Gastrocnemius medialis (tissue), 4 donors: ENCODE data around the gene IGF1R. TPM values are rescaled to one million over a fixed set of nuclear protein-coding genes. Genes with fewer than 3 reads are reported as not detected.
A peak's percentile ranks its signal among the peaks of the same experiment; 100 is the strongest.

Experiments used
- ATAC-seq, 2 donors: fragments of 150-250 bp; one replicate each; pipeline ENCODE4 v1.9.1; 2016
- DNase-seq, 2 donors: peaks; one replicate each; pipeline ENCODE4 v3.0.0-alpha.2; 2019
- H3K27ac ChIP-seq, 4 donors: fragments of 200-600 bp; sonication (generic); 1 replicate in 1 of 4; 2 replicates in 3 of 4; pipeline ENCODE4 v1.5.1; 2016 to 2018; ENCODE audit warnings: mild to moderate bottlenecking in 2 of 4, moderate library complexity in 1 of 4
- H3K27me3 ChIP-seq, 3 donors: fragments of 200-600 bp; sonication (generic) in 2 of 3; 1 replicate in 1 of 3; 2 replicates in 2 of 3; pipeline versions ENCODE4 v1.5.1 to v1.6.0; 2016 to 2019; ENCODE audit warnings: mild to moderate bottlenecking in 1 of 3, moderate library complexity in 1 of 3
- H3K36me3 ChIP-seq, 2 donors: fragments of 200-600 bp; sonication (generic) in 1 of 2; one replicate each; pipeline ENCODE4 v1.5.1; 2017 to 2018
- H3K4me1 ChIP-seq, 2 donors: fragments of 200-600 bp; sonication (generic) in 1 of 2; one replicate each; pipeline ENCODE4 v1.5.1; 2016 to 2017; ENCODE audit warnings: mild to moderate bottlenecking in 2 of 2
- H3K4me3 ChIP-seq, 4 donors: fragments of 200-600 bp; sonication (generic) in 3 of 4; 1 replicate in 1 of 4; 2 replicates in 3 of 4; pipeline ENCODE4 v1.5.1; 2016 to 2019; ENCODE audit warnings: mild to moderate bottlenecking in 2 of 4
- H3K9me3 ChIP-seq, 3 donors: fragments of 200-600 bp; sonication (generic) in 2 of 3; 1 replicate in 1 of 3; 2 replicates in 2 of 3; pipeline ENCODE4 v1.5.1; 2016 to 2019
- POLR2A ChIP-seq, 2 donors: fragments of 450-650 bp; IDR thresholded peaks; one replicate each; pipeline ENCODE4 v1.6.1; 2017; ENCODE audit warnings: antibody characterized with exemption in 2 of 2, mild to moderate bottlenecking in 2 of 2, moderate library complexity in 2 of 2
- in situ Hi-C, 4 donors: fragments of 200-750 bp; cut with MboI; loops; one replicate each; pipeline versions ENCODE4 v1.15.0 to v1.8.0; 2017; ENCODE audit warnings: low sequenced_read_pairs in 4 of 4
- intact Hi-C: fragments of 100-400 bp; cut with DNase I; formaldehyde crosslinking; loops from one replicate; pipeline ENCODE4 v1.15.1; 2023; ENCODE audit warnings: low total_unique reads
- total RNA-seq, 4 donors: library from RNA; depleted of rRNA; stranded (reverse); fragments of >200 nt; gene quantifications; one replicate each; pipeline versions ENCODE4 v1.1.0 to v1.2.3, GENCODE V29; 2016
- TF ChIP-seq, protein P1 (sequence below), 5 experiments: fragments of 450-650 bp in 3 of 5; fragments of 200-600 bp in 2 of 5; sonication (generic) in 2 of 5; IDR thresholded peaks in 4 of 5; conservative IDR thresholded peaks in 1 of 5; 1 replicate in 4 of 5; 2 replicates in 1 of 5; pipeline ENCODE4 v1.5.1; 2016 to 2019; ENCODE audit warnings: antibody characterized with exemption in 5 of 5, mild to moderate bottlenecking in 3 of 5, moderate library complexity in 3 of 5

IGF1R gene
- total RNA-seq, 4 donors from 2014 or later: 10.1 to 50.4 (median 12.3) TPM

DNA sequence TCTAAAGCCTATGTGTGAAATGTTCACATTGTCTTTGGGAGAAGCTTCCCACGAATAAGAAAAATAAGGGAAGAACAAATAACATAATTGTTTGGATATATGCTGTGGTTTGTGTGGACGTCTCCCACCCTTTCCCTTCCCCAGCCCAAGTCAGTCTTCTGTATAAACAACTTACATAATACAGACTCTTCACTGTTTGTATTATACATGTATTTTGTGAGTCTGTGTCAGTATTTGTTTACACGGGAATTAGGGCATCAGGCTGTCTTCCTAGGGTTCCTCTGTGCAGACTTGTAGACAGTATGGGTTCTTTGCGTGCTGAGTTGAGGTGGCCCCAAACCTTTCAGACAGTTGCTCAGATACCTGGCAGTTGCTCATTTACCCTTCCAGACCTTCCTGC, 103.4 kb downstream of the IGF1R start:
- H3K4me1 ChIP-seq: peaks cover 13 to 14% of the 10 kb centered on the region in 2 donors
- in situ Hi-C loops: loop anchor here in 2 of 4 donors (25.0 kb wide), 2 partner anchors 461 to 486 kb away; partner anchors contain the start of gene TTC23 (in 1 of the 2)
- DNase-seq: no peak

DNA sequence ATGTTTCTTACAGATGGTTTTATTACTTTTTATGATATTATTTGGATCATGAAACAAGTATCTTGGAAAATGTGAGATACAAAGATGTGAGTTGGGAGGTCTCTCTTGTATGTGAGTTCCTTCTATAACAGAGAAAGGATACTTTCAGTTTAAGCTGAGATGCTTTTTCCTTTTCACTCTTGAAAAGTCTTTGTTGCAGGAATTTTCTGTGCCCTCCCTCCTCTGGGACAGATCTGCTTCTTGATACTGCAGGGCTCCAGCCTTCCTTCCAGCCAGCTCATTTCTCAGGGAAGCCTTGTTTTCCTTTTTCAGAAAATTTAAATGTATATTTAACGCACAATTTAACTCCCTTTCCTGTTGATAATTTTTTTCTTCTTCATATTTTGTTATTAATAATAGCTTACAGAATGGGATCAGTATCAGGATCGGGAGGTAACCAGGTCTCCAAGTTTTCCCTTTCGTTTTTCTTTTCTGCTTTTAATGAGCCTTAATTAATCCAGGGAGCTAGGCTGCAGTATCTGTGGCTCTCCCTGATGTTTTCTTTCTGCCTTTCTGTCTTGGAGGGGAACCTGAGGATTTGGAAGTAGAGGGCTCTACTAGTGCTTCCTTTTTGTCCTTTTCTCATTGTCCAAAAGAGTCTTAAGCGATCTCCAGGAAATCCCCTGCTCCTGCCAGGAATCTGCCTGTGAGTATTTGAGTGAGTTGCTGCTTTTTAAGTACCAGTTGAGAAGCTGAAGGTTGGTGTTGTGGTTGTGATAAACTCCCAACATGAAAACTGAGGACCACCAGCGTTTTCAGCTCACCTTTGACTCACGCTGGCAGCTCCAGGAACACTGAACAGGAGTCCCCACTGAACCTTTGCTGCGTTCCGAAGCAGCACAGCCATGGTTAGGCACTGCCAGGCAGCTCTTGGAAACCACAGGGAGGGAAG, 105.7 kb downstream of the IGF1R start:
- peak overlapping the region in 3 of 4 donors; percentile 7 to 34 (median 19) for H3K4me3 ChIP-seq
- in situ Hi-C loops: loop anchor here in 2 of 4 donors (25.0 kb wide), 2 partner anchors 458 to 483 kb away; partner anchors contain the start of gene TTC23 (in 1 of the 2)
- no peak for ATAC-seq

More for the DNA sequence above, 103.4 kb downstream of the IGF1R start:
- ATAC-seq: no peak
- H3K27ac ChIP-seq: no peak overlapping the region
- H3K36me3 ChIP-seq: no peaks in the 10 kb centered on the region
- TF ChIP-seq POLR2A (IDR thresholded peaks at IDR 0.05): no peak
- TF ChIP-seq, protein P1, sequence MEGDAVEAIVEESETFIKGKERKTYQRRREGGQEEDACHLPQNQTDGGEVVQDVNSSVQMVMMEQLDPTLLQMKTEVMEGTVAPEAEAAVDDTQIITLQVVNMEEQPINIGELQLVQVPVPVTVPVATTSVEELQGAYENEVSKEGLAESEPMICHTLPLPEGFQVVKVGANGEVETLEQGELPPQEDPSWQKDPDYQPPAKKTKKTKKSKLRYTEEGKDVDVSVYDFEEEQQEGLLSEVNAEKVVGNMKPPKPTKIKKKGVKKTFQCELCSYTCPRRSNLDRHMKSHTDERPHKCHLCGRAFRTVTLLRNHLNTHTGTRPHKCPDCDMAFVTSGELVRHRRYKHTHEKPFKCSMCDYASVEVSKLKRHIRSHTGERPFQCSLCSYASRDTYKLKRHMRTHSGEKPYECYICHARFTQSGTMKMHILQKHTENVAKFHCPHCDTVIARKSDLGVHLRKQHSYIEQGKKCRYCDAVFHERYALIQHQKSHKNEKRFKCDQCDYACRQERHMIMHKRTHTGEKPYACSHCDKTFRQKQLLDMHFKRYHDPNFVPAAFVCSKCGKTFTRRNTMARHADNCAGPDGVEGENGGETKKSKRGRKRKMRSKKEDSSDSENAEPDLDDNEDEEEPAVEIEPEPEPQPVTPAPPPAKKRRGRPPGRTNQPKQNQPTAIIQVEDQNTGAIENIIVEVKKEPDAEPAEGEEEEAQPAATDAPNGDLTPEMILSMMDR (IDR thresholded peaks at IDR 0.05 in 4 of 5, conservative IDR thresholded peaks at IDR 0.05 in 1 of 5): no peak
- no peak overlapping the region for H3K4me3 ChIP-seq
- no peaks in the 10 kb centered on the region for H3K9me3 ChIP-seq
- H3K27me3 ChIP-seq: no peaks in the 10 kb centered on the region
- intact Hi-C loops: loop anchor here (2.0 kb wide), 1 partner anchor 25 kb away; no protein-coding TSS in a partner anchor

DNA sequence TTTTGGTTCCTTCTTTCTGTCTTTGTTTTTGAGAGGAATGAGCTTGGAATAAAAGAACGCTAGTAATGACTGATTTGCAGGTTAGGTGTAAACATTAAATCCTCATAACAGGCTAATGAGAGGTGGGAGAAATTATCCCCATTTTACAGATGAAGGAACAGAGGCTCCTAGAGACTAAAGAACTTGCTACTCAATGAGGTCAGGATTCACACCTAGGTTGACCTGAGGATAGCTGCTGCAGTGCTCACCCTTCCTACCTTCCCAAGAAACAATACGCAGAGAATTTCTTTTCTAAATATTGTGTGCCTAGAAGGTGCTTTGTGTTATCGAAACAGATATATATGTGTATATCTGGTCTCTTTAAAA, 106.3 kb downstream of the IGF1R start:
- no peak for DNase-seq
- intact Hi-C loops (no loop called here), in situ Hi-C loops (loop anchor here in 2 of 4 donors (25.0 kb wide), 2 partner anchors 458 to 483 kb away; partner anchors contain the start of gene TTC23 (in 1 of the 2))
- no peaks in the 10 kb centered on the region for H3K36me3 ChIP-seq
- peaks cover 14 to 28% of the 10 kb centered on the region in 2 donors for H3K4me1 ChIP-seq
- no peak overlapping the region for H3K27ac ChIP-seq
- TF ChIP-seq, protein P1 (IDR thresholded peaks at IDR 0.05 in 4 of 5, conservative IDR thresholded peaks at IDR 0.05 in 1 of 5): no peak
- TF ChIP-seq POLR2A (IDR thresholded peaks at IDR 0.05): no peak
- H3K4me3 ChIP-seq: no peak overlapping the region
- no peaks in the 10 kb centered on the region for H3K9me3 ChIP-seq
- ATAC-seq: no peak
- no peaks in the 10 kb centered on the region for H3K27me3 ChIP-seq

More for the DNA sequence above, 105.7 kb downstream of the IGF1R start:
- intact Hi-C loops: no loop called here
- no peak for TF ChIP-seq POLR2A (IDR thresholded peaks at IDR 0.05)
- TF ChIP-seq, protein P1 (IDR thresholded peaks at IDR 0.05 in 4 of 5, conservative IDR thresholded peaks at IDR 0.05 in 1 of 5): no peak
- Histone ChIP-seq H3K9me3 (no peaks in the 10 kb centered on the region), H3K36me3 (no peaks in the 10 kb centered on the region), H3K4me1 (peaks cover 14 to 21% of the 10 kb centered on the region in 2 donors), H3K27me3 (no peaks in the 10 kb centered on the region), H3K27ac (no peak overlapping the region)
- DNase-seq: no peak

DNA sequence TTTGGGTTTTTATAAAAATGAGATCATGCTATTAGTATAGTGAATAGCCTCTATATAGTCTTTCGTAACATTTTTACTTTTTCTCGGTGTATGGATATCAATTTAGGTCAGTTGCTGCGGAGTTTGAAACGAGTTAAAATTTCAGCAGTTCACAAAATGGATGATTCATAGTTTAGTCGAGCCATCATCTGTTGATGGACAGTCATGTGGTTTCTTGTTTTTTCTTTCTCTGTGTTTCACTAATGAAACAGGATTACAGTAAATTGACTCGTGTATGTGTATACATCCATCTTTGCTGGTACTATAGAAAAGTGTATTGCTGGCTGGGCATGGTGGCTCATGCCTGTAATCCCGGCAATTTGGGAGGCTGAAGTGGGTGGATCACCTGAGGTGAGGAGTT, 106.8 kb downstream of the IGF1R start:
- no peak for ATAC-seq
- TF ChIP-seq, protein P1 (IDR thresholded peaks at IDR 0.05 in 4 of 5, conservative IDR thresholded peaks at IDR 0.05 in 1 of 5): no peak
- TF ChIP-seq POLR2A (IDR thresholded peaks at IDR 0.05): no peak
- intact Hi-C loops: no loop called here
- H3K36me3 ChIP-seq: no peaks in the 10 kb centered on the region
- in situ Hi-C loops: loop anchor here in 2 of 4 donors (25.0 kb wide), 2 partner anchors 457 to 482 kb away; partner anchors contain the start of gene TTC23 (in 1 of the 2)
- H3K4me3 ChIP-seq: no peak overlapping the region
- no peak overlapping the region for H3K27ac ChIP-seq
- no peaks in the 10 kb centered on the region for H3K27me3 ChIP-seq
- DNase-seq: no peak
- no peaks in the 10 kb centered on the region for H3K9me3 ChIP-seq
- peaks cover 14 to 33% of the 10 kb centered on the region in 2 donors for H3K4me1 ChIP-seq
